ENCODE measurements around the gene CREBBP. TPM values are rescaled to one million over a fixed set of nuclear protein-coding genes. Genes with fewer than 3 reads are reported as not detected.
A peak's percentile ranks its signal among the peaks of the same experiment; 100 is the strongest.
"Not testable (repeated sequence)": the region's sequence is repeated elsewhere in the genome, so short reads cannot be mapped to it uniquely, and the experiment has no call there.

Gene CREBBP
- total RNA-seq, 1 donor from 2014 or later: 151 TPM

DNA sequence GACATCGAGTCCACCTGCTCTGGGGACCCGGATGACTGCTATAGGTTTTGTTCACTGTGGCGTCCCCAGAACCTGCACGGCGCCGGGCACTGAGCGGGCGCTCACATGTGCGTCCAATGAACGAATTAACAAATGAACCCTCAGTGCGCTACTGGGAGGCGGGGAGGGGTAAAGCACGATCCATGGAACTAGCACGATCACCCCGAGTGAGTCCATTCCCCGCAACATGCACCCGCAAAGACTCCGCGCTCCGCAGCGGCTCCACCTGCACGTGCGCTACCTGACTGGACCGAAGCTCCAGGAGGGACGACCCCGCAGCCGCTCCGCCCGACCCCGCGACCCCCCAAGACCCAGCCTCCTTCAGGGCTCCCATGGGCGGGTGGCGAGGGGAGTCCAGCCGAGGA, 163.7 kb downstream of the CREBBP start:
- Mint-ChIP-seq H3K27me3 (ENCODE audit: low read depth) (no peaks in the 10 kb centered on the region), H3K4me3 (peak overlapping the region; percentile 88), H3K36me3 (peaks cover 2% of the 10 kb centered on the region), H3K27ac (peak overlapping the region; percentile 93), H3K9me3 (no peaks in the 10 kb centered on the region), H3K4me1 (peaks cover 18% of the 10 kb centered on the region)
- peak in 1 of 2 experiments; percentile 42 for DNase-seq (ENCODE audit: low spot score in 2 of 2, unreplicated experiment in 2 of 2)
- TF ChIP-seq, protein P1, sequence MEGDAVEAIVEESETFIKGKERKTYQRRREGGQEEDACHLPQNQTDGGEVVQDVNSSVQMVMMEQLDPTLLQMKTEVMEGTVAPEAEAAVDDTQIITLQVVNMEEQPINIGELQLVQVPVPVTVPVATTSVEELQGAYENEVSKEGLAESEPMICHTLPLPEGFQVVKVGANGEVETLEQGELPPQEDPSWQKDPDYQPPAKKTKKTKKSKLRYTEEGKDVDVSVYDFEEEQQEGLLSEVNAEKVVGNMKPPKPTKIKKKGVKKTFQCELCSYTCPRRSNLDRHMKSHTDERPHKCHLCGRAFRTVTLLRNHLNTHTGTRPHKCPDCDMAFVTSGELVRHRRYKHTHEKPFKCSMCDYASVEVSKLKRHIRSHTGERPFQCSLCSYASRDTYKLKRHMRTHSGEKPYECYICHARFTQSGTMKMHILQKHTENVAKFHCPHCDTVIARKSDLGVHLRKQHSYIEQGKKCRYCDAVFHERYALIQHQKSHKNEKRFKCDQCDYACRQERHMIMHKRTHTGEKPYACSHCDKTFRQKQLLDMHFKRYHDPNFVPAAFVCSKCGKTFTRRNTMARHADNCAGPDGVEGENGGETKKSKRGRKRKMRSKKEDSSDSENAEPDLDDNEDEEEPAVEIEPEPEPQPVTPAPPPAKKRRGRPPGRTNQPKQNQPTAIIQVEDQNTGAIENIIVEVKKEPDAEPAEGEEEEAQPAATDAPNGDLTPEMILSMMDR (IDR thresholded peaks at IDR 0.05; ENCODE audit: unreplicated experiment): no peak

DNA sequence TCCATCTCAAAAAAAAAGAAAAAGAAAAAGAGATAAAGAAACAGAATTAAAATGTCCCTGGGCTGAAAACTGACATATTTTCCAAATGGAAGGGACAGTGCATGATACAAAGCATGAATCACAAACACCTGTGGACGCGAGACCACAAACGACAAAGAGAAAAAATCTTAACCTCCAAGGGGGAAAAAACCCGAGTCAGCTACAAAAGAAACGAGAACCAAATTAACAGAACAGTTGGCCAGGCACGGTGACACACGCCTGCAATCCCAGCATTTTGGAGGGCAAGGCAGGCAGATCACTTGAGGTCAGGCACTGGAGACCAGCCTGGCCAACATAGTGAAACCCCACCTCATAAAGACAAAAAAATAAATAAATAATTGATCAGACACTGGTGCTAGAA, 165.1 kb downstream of the CREBBP start:
- Mint-ChIP-seq H3K36me3 (peaks cover 6% of the 10 kb centered on the region), H3K4me1 (peaks cover 18% of the 10 kb centered on the region), H3K27me3 (ENCODE audit: low read depth) (no peaks in the 10 kb centered on the region), H3K9me3 (no peaks in the 10 kb centered on the region), H3K27ac (no peak overlapping the region), H3K4me3 (no peak overlapping the region)
- TF ChIP-seq, protein P1 (IDR thresholded peaks at IDR 0.05; ENCODE audit: unreplicated experiment): no peak
- no peak for DNase-seq (ENCODE audit: low spot score in 2 of 2, unreplicated experiment in 2 of 2)

- peaks cover 18% of the 10 kb centered on the region for H3K4me1 Mint-ChIP-seq
- H3K27ac Mint-ChIP-seq; H3K4me3 Mint-ChIP-seq; H3K27me3 Mint-ChIP-seq (ENCODE audit: low read depth); H3K36me3 Mint-ChIP-seq; DNase-seq (ENCODE audit: low spot score in 2 of 2, unreplicated experiment in 2 of 2); H3K9me3 Mint-ChIP-seq: not testable (repeated sequence)
These were observed 166.1 kb downstream of the CREBBP start for GRCh38 chr16:3714378-3714777.

- H3K27ac Mint-ChIP-seq: peak overlapping the region; percentile 23
- H3K27me3 Mint-ChIP-seq (ENCODE audit: low read depth): no peaks in the 10 kb centered on the region
- no peaks in the 10 kb centered on the region for H3K9me3 Mint-ChIP-seq
- peaks cover 18% of the 10 kb centered on the region for H3K4me1 Mint-ChIP-seq
- TF ChIP-seq, protein P1 (IDR thresholded peaks at IDR 0.05; ENCODE audit: unreplicated experiment): no peak
- peaks cover 6% of the 10 kb centered on the region for H3K36me3 Mint-ChIP-seq
- DNase-seq (ENCODE audit: low spot score in 2 of 2, unreplicated experiment in 2 of 2): no peak
- no peak overlapping the region for H3K4me3 Mint-ChIP-seq
These were observed 166.8 kb downstream of the CREBBP start for GRCh38 chr16:3713587-3714242.

DNA sequence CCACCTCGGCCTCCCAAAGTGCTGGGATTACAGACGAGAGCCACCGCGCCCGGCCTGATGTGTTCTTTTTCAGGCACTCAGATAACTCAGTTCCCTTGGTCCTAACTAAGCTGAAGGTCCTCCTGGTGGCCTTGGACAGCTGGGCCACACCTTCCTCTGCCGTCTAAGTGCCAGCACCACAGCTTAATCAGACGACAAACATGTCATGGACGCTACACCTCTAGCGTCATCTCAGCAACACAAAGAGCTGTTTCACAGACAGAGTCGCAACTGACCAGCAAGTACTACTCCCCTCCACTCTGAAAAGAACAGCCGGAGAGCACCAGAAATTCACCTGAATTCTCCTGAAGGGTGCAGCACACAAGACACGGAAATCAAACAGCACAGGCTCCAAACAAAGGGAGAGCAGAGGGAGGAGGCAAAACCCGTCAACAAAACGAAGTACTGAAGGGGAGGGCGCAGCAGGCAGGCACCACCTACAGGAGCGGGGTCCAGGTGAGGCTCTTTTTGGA, 167.6 kb downstream of the CREBBP start:
- H3K4me3 Mint-ChIP-seq: no peak overlapping the region
- peaks cover 6% of the 10 kb centered on the region for H3K36me3 Mint-ChIP-seq

More for the DNA sequence above, 167.6 kb downstream of the CREBBP start:
- peak overlapping the region; percentile 17 for H3K27ac Mint-ChIP-seq
- H3K4me1 Mint-ChIP-seq: peaks cover 14% of the 10 kb centered on the region
- TF ChIP-seq, protein P1 (IDR thresholded peaks at IDR 0.05; ENCODE audit: unreplicated experiment): no peak
- no peaks in the 10 kb centered on the region for H3K27me3 Mint-ChIP-seq (ENCODE audit: low read depth)
- H3K9me3 Mint-ChIP-seq: no peaks in the 10 kb centered on the region
- no peak for DNase-seq (ENCODE audit: low spot score in 2 of 2, unreplicated experiment in 2 of 2)

Data from mesothelial cell of epicardium (in vitro differentiated cells).